K562 (cell line): ENCODE measurements around the gene CD46. TPM values are rescaled to one million over a fixed set of nuclear protein-coding genes. Genes with fewer than 3 reads are reported as not detected.
A peak's percentile ranks its signal among the peaks of the same experiment; 100 is the strongest.

ENCODE experiments used
- ATF7 ChIP-seq: fragments of 450-650 bp; IDR thresholded peaks from 2 replicates; pipeline ENCODE4 v1.7.1; 2014; ENCODE audit warnings: mild to moderate bottlenecking, moderate library complexity
- ELF4 ChIP-seq: fragments of 450-650 bp; formaldehyde crosslinking; IDR thresholded peaks from 2 replicates; pipeline ENCODE4 v1.4.0; 2022; ENCODE audit warnings: missing genetic modification characterization
- FOXK2 ChIP-seq, 2 experiments: fragments of 450-650 bp; IDR thresholded peaks in 1 of 2; conservative IDR thresholded peaks in 1 of 2; 2 replicates each; pipeline ENCODE4 v1.6.1; 2016; ENCODE audit warnings: low read depth in 2 of 2, mild to moderate bottlenecking in 1 of 2
- HLTF ChIP-seq: fragments of 450-650 bp; IDR thresholded peaks from 2 replicates; pipeline ENCODE4 v1.6.1; 2016
- MLLT1 ChIP-seq, 2 experiments: fragments of 450-650 bp; IDR thresholded peaks; 2 replicates each; pipeline ENCODE4 v1.6.1; 2016
- NCOA1 ChIP-seq: fragments of 450-650 bp; IDR thresholded peaks from 2 replicates; pipeline ENCODE4 v1.6.1; 2016; ENCODE audit warnings: low read depth
- ZFP30 ChIP-seq: fragments of 250-450 bp; sonication (Bioruptor Pico); IDR thresholded peaks from 2 replicates; pipeline ENCODE4 v1.8.0; 2022; ENCODE audit warnings: moderate library complexity, mild to moderate bottlenecking, inconsistent platforms, borderline replicate concordance
- ZNF511 ChIP-seq: sonication (generic); formaldehyde crosslinking; IDR thresholded peaks from 2 replicates; pipeline ENCODE4 v1.8.0; 2022; ENCODE audit warnings: mild to moderate bottlenecking, missing genetic modification reagents
- polyA plus RNA-seq, 8 experiments: library from polyadenylated mRNA; depleted of rRNA in 4 of 8; stranded (reverse) in 5 of 8; unstranded in 3 of 8; fragments of >200 nt; fragmentation: Nextera tagmentation in 2 of 8; fragmentation: Illumina TruSeq in 1 of 8; extraction: Ambion mirVana in 2 of 8; extraction: Trizol in 1 of 8; gene quantifications; 2 replicates each; pipeline versions ENCODE4 v1.2.1 to v1.2.3, GENCODE V29; 2011 to 2014; ENCODE audit warnings: inconsistent platforms in 1 of 8, missing spikeins in 1 of 8
- total RNA-seq, 7 experiments: library from RNA; depleted of rRNA in 6 of 7; stranded (reverse); fragments of >200 nt in 6 of 7; fragmentation: Illumina TruSeq in 2 of 7; extraction: Trizol in 2 of 7; gene quantifications; 2 replicates each; pipeline versions ENCODE4 v1.2.1 to v1.2.3, GENCODE V29; 2011 to 2021; ENCODE audit warnings: low replicate concordance in 1 of 7
- TF ChIP-seq, protein P1 (sequence below): fragments of 450-650 bp; IDR thresholded peaks from 2 replicates; pipeline ENCODE4 v1.6.1; 2016; ENCODE audit warnings: mild to moderate bottlenecking, moderate library complexity

CD46 gene
- total and polyA plus RNA-seq, 9 of the 15 experiments (the other 6 are each of a cell fraction or from before 2014, with no cell fraction given), result 87.9 to 374 (median 156) TPM

DNA sequence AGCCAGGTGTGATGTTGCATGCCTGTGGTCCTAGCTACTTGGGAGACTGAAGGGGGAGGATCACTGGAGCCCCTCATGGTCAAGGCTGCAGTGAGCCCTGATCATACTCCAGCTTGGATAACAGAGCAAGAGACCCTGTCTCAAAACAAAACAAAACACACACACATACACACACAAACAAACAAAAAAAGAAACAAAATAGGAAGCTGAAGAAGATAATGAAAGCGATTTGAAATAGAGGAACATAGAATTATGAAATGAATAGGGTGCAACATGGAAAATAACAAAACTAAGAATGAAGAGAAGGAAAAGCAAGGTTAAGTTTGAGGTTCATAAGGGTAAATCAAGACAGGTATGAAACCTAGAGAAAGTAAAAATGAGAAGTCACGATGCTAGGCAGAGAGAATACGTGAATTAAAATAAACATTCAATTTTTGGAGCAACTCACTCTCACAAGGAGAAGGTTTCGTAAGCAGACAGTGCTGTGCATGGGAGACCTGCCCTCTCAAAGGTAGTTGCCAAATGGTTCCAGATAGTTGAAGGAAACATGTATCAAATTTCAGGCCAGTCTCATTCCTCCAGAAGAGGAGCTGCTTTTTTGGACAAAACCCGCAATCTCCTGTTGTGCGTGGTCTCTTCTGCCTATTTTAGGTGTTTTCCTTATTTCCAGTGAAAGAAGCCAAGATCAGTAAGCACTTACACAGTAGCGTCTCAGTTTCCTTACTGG lies 3.3 kb downstream of the CD46 start (continued):
- TF ChIP-seq, protein P1, sequence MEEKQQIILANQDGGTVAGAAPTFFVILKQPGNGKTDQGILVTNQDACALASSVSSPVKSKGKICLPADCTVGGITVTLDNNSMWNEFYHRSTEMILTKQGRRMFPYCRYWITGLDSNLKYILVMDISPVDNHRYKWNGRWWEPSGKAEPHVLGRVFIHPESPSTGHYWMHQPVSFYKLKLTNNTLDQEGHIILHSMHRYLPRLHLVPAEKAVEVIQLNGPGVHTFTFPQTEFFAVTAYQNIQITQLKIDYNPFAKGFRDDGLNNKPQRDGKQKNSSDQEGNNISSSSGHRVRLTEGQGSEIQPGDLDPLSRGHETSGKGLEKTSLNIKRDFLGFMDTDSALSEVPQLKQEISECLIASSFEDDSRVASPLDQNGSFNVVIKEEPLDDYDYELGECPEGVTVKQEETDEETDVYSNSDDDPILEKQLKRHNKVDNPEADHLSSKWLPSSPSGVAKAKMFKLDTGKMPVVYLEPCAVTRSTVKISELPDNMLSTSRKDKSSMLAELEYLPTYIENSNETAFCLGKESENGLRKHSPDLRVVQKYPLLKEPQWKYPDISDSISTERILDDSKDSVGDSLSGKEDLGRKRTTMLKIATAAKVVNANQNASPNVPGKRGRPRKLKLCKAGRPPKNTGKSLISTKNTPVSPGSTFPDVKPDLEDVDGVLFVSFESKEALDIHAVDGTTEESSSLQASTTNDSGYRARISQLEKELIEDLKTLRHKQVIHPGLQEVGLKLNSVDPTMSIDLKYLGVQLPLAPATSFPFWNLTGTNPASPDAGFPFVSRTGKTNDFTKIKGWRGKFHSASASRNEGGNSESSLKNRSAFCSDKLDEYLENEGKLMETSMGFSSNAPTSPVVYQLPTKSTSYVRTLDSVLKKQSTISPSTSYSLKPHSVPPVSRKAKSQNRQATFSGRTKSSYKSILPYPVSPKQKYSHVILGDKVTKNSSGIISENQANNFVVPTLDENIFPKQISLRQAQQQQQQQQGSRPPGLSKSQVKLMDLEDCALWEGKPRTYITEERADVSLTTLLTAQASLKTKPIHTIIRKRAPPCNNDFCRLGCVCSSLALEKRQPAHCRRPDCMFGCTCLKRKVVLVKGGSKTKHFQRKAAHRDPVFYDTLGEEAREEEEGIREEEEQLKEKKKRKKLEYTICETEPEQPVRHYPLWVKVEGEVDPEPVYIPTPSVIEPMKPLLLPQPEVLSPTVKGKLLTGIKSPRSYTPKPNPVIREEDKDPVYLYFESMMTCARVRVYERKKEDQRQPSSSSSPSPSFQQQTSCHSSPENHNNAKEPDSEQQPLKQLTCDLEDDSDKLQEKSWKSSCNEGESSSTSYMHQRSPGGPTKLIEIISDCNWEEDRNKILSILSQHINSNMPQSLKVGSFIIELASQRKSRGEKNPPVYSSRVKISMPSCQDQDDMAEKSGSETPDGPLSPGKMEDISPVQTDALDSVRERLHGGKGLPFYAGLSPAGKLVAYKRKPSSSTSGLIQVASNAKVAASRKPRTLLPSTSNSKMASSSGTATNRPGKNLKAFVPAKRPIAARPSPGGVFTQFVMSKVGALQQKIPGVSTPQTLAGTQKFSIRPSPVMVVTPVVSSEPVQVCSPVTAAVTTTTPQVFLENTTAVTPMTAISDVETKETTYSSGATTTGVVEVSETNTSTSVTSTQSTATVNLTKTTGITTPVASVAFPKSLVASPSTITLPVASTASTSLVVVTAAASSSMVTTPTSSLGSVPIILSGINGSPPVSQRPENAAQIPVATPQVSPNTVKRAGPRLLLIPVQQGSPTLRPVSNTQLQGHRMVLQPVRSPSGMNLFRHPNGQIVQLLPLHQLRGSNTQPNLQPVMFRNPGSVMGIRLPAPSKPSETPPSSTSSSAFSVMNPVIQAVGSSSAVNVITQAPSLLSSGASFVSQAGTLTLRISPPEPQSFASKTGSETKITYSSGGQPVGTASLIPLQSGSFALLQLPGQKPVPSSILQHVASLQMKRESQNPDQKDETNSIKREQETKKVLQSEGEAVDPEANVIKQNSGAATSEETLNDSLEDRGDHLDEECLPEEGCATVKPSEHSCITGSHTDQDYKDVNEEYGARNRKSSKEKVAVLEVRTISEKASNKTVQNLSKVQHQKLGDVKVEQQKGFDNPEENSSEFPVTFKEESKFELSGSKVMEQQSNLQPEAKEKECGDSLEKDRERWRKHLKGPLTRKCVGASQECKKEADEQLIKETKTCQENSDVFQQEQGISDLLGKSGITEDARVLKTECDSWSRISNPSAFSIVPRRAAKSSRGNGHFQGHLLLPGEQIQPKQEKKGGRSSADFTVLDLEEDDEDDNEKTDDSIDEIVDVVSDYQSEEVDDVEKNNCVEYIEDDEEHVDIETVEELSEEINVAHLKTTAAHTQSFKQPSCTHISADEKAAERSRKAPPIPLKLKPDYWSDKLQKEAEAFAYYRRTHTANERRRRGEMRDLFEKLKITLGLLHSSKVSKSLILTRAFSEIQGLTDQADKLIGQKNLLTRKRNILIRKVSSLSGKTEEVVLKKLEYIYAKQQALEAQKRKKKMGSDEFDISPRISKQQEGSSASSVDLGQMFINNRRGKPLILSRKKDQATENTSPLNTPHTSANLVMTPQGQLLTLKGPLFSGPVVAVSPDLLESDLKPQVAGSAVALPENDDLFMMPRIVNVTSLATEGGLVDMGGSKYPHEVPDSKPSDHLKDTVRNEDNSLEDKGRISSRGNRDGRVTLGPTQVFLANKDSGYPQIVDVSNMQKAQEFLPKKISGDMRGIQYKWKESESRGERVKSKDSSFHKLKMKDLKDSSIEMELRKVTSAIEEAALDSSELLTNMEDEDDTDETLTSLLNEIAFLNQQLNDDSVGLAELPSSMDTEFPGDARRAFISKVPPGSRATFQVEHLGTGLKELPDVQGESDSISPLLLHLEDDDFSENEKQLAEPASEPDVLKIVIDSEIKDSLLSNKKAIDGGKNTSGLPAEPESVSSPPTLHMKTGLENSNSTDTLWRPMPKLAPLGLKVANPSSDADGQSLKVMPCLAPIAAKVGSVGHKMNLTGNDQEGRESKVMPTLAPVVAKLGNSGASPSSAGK, result 0 out of 2 replicates have a peak, but pooled peaks have one; percentile 13
- TF ChIP-seq FOXK2 (conservative IDR thresholded peaks at IDR 0.05 in 1 of 2, IDR thresholded peaks at IDR 0.05 in 1 of 2; ENCODE audit: low read depth in 2 of 2) (0 out of 4 replicates have a peak, but pooled peaks of 1 of the 2 experiments have one; percentile 26), ELF4 (CRISPR knock-in tag) (0 out of 2 replicates have a peak, but pooled peaks have one; percentile 18), HLTF (0 out of 2 replicates have a peak, but pooled peaks have one; percentile 43), ZNF511 (CRISPR knock-in tag) (no peak), MLLT1 (IDR thresholded peaks at IDR 0.05) (peak in 1 of 2 experiments; percentile 71; a peak in 2 of 4 replicates), ZFP30 (CRISPR knock-in tag) (no peak), ATF7 (no peak), NCOA1 (0 out of 2 replicates have a peak, but pooled peaks have one; percentile 17)
